ENCODE results near the gene OCA2.

The OCA2 gene

DNA sequence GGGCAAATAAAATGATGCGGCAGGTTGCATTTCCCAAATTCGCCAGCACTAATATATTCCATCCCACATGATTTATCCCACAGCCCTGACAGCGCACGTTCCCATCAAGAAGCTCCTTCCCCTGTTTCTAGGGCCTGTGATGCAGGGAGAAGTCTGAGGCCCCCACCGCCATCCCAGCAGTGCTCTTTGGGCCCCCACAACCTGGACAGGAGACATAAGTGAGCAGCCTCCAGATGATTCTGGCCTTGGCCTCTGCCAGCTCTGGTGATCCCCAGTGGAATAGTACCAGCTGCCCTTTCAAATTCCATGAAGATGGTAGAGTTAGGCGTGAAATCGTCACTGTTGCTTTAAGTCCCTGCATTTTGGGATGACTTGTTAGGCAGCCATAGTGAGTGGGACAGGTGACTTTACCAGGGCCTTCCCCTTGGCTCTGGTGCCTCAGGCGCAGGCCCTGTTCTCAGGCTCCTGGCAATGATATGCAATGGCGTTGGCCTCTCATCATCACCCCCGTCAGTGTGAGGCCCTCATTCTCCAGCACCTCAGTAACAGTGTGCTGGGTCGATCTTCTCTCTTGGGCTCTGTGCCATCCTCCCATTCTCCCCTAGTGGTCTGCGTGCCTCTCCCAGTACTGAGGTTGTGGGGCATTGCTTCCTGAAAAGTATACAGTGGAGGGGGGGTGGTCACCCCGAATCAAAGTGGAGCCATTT lies 263.7 kb downstream of the OCA2 start:
- TF ChIP-seq, protein P1, sequence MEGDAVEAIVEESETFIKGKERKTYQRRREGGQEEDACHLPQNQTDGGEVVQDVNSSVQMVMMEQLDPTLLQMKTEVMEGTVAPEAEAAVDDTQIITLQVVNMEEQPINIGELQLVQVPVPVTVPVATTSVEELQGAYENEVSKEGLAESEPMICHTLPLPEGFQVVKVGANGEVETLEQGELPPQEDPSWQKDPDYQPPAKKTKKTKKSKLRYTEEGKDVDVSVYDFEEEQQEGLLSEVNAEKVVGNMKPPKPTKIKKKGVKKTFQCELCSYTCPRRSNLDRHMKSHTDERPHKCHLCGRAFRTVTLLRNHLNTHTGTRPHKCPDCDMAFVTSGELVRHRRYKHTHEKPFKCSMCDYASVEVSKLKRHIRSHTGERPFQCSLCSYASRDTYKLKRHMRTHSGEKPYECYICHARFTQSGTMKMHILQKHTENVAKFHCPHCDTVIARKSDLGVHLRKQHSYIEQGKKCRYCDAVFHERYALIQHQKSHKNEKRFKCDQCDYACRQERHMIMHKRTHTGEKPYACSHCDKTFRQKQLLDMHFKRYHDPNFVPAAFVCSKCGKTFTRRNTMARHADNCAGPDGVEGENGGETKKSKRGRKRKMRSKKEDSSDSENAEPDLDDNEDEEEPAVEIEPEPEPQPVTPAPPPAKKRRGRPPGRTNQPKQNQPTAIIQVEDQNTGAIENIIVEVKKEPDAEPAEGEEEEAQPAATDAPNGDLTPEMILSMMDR (IDR thresholded peaks at IDR 0.05; ENCODE audit: insufficient read depth, missing control alignments) = no peak
- no peak for DNase-seq (ENCODE audit: insufficient read length, low spot score)
- FAIRE-seq = no peak

DNA sequence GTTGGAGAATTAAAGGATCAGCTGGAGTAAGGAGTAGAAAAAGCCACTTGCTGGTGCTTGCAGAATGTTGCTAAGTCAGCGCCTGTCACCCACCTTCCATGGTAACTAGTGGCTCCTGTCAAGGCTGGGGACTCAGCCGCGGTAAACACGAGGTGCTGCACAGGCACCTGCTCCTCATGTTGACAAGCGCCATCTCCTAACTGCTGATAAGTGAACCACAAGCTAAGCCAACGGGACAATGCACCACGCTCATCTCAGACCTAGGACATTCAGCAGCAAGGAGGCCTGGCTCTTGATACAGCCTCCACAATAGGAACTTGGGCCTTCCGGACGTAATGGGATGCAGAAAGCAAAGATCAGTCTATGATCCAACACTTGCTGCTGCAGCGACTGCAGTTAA lies 264.4 kb downstream of the OCA2 start:
- TF ChIP-seq, protein P1 (IDR thresholded peaks at IDR 0.05; ENCODE audit: insufficient read depth, missing control alignments) = no peak
- no peak for FAIRE-seq

DNA sequence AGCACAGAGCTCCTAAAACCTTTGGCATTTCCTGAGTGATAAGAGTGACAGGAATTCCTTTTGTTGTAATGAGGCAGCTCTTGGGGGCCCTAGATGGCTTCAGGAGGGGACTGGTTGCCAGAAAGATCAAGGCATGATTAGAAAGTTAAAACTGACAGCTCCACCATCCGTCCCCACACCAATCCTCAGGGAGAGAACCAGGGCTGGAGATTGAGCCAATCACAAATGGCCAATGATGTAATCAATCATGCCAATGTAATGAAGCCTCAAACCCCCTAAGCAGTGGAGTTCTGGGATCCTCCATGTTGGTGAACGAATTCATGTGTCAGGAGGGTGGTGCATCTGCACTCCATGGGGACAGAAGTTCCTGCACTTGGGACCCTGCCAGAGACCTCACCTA lies 265.1 kb downstream of the OCA2 start:
- TF ChIP-seq, protein P1 (IDR thresholded peaks at IDR 0.05; ENCODE audit: insufficient read depth, missing control alignments) = no peak
- FAIRE-seq (no peak), DNase-seq (ENCODE audit: insufficient read length, low spot score) (no peak)

More for the DNA sequence above, 264.4 kb downstream of the OCA2 start:
- no peak for DNase-seq (ENCODE audit: insufficient read length, low spot score)

DNA sequence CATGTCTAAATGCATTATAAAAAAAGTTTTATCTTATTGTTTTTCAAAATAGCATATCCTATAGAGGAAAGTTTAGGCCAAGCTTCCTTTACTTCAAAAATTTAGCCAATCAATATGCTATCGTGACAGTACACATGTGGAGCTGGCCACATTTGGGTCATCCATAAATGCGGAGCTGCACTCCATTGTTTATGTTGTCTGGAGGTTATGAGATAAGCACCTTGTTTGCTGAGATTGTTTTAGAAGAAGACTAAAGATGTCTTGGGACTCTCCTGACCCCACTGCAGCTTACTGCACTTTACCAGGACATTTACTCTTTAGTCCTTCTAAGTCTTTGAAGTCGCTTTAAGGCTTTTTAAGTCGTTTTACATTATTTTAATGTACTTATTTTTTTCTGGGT lies 265.9 kb downstream of the OCA2 start:
- DNase-seq (ENCODE audit: insufficient read length, low spot score) (no peak), FAIRE-seq (no peak)
- TF ChIP-seq, protein P1 (IDR thresholded peaks at IDR 0.05; ENCODE audit: insufficient read depth, missing control alignments) = no peak

DNA sequence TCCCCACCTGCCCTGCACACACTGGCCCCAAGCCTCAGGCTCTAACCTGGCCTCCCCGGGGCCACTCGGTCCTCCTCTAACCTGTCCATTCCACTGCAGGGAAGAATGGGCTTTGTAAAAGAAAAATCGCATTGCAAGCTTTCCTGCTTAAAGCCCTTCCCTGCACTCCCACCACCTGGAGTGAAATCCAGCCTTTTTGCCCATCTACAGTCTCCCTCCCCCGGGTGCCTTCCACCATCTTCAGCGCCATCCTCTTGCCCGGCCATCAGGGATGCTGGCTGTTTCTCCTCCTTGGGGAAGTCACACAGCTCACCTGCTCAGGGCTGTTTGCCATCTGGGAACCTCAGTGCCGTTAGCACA lies 266.9 kb downstream of the OCA2 start:
- TF ChIP-seq, protein P1 (IDR thresholded peaks at IDR 0.05; ENCODE audit: insufficient read depth, missing control alignments) = no peak
- FAIRE-seq (no peak), DNase-seq (ENCODE audit: insufficient read length, low spot score) (no peak)

DNA sequence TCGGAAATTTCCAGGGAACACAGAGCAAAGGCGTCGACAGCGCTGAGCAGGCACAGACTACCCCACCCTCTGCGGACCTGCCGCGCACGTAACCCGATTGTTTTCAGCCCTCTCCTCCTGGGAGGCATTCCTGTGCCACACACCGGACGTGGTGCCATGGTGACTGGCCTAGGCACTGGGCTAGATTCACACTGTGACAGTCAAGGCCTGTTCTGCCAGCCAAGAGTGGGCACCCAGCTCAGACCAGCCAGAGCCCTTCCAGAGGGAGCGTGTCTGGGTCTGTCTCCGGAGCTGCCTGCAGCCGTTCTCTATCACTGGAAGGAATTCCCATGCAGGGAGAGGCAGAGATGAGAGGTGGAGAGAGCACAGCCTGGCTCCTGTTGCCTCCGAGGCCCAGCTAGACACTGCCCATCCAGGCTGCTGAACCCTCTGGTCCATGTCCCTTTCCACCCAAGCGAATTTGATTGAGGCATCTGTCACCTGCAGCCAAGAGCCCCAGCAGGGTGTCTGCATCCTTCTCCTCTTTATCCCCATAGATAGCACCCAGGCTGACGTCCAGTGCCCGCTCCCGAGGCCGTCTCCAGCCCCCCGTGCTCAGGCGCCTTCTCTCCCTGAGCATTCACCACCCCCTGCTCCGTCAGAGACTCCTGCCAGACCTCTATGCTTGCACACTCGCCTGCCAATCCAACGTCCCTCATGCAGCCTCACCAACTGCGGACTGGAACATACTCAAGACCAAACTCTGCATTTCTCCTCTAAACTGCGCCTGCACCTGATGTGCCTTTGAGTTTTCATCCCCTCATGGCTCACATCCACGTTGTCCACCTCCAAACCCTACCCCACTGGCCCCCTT lies 267.5 kb downstream of the OCA2 start:
- FAIRE-seq (no peak), DNase-seq (ENCODE audit: insufficient read length, low spot score) (no peak)
- TF ChIP-seq, protein P1 (IDR thresholded peaks at IDR 0.05; ENCODE audit: insufficient read depth, missing control alignments) = no peak

DNA sequence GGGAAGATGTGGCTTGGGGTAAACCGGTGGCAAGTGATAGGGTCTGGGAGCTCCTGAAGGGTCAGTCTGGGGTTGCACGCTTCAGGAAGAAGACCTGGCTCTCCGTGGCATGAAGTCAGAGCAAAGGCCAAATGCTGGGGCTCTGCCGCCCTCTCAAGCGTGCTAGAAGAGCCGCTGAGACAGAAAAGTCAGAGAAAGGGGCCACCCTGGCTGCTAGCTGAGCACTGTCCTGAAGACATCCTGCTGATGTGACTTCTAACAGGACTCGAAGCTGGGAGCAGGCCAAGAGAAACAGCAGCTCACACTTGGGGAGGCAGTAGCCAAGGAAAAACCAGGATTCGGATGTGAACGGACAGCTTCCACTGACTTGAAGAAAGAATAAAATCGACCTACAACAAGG lies 270.4 kb downstream of the OCA2 start:
- TF ChIP-seq, protein P1 (IDR thresholded peaks at IDR 0.05; ENCODE audit: insufficient read depth, missing control alignments) = no peak
- DNase-seq (ENCODE audit: insufficient read length, low spot score) (no peak), FAIRE-seq (no peak)

Data from D721Med (cell line).